ENCODE results near the gene RAPGEF1. TPM values are rescaled to one million over a fixed set of nuclear protein-coding genes. Genes with fewer than 3 reads are reported as not detected.
A peak's percentile ranks its signal among the peaks of the same experiment; 100 is the strongest.

RAPGEF1 gene
- total RNA-seq, 2 donors from 2014 or later = 74.5 to 90.8 TPM

GRCh38 chr9:131735238-131736128, 4.4 kb downstream of the RAPGEF1 start:
- DNase-seq (ENCODE audit: low spot score) = no peak
- intact Hi-C loops (cut with DNase I) = loop anchor here in 1 of 2 donors (5.0 kb wide), 1 partner anchor 143 kb away; no protein-coding TSS in a partner anchor

GRCh38 chr9:131734781-131735180, 5.1 kb downstream of the RAPGEF1 start:
- intact Hi-C loops (cut with DNase I) = loop anchor here in 1 of 2 donors (5.0 kb wide), 1 partner anchor 142 kb away; no protein-coding TSS in a partner anchor

GRCh38 chr9:131734165-131734610, 5.7 kb downstream of the RAPGEF1 start:
- DNase-seq (ENCODE audit: low spot score) = no peak
- intact Hi-C loops (cut with DNase I) = no loop called here

More at GRCh38 chr9:131734781-131735180, 5.1 kb downstream of the RAPGEF1 start:
- no peak for DNase-seq (ENCODE audit: low spot score)

GRCh38 chr9:131733541-131734061, 6.3 kb downstream of the RAPGEF1 start:
- DNase-seq (ENCODE audit: low spot score) = peak; percentile 82
- intact Hi-C loops (cut with DNase I) = no loop called here

GRCh38 chr9:131732636-131733289, 7.1 kb downstream of the RAPGEF1 start:
- intact Hi-C loops (cut with DNase I) = no loop called here
- no peak for DNase-seq (ENCODE audit: low spot score)

- DNase-seq (ENCODE audit: low spot score) = no peak
- intact Hi-C loops (cut with DNase I) = no loop called here
Measured at GRCh38 chr9:131732061-131732526, 7.8 kb downstream of the RAPGEF1 start.

- intact Hi-C loops (cut with DNase I) = no loop called here
- no peak for DNase-seq (ENCODE audit: low spot score)
Measured at GRCh38 chr9:131731644-131732043, 8.2 kb downstream of the RAPGEF1 start.

- intact Hi-C loops (cut with DNase I) = no loop called here
- DNase-seq (ENCODE audit: low spot score) = no peak
Measured at GRCh38 chr9:131731237-131731636, 8.6 kb downstream of the RAPGEF1 start.

GRCh38 chr9:131728961-131729360, 10.9 kb downstream of the RAPGEF1 start:
- intact Hi-C loops (cut with DNase I) = no loop called here
- no peak for DNase-seq (ENCODE audit: low spot score)

- no peak for DNase-seq (ENCODE audit: low spot score)
- intact Hi-C loops (cut with DNase I) = no loop called here
Measured at GRCh38 chr9:131728546-131728910, 11.3 kb downstream of the RAPGEF1 start.

GRCh38 chr9:131727795-131728545, 11.9 kb downstream of the RAPGEF1 start:
- DNase-seq (ENCODE audit: low spot score) = no peak
- intact Hi-C loops (cut with DNase I) = no loop called here

- intact Hi-C loops (cut with DNase I) = no loop called here
- no peak for DNase-seq (ENCODE audit: low spot score)
Measured at GRCh38 chr9:131727184-131727759, 12.6 kb downstream of the RAPGEF1 start.

- no peak for DNase-seq (ENCODE audit: low spot score)
- intact Hi-C loops (cut with DNase I) = no loop called here
Measured at GRCh38 chr9:131724683-131725082, 15.2 kb downstream of the RAPGEF1 start.

- intact Hi-C loops (cut with DNase I) = no loop called here
- no peak for DNase-seq (ENCODE audit: low spot score)
Measured at GRCh38 chr9:131723632-131724031, 16.2 kb downstream of the RAPGEF1 start.

GRCh38 chr9:131722255-131722654, 17.6 kb downstream of the RAPGEF1 start:
- DNase-seq (ENCODE audit: low spot score) = no peak
- intact Hi-C loops (cut with DNase I) = no loop called here

GRCh38 chr9:131721076-131721475, 18.8 kb downstream of the RAPGEF1 start:
- no peak for DNase-seq (ENCODE audit: low spot score)
- intact Hi-C loops (cut with DNase I) = no loop called here

- DNase-seq (ENCODE audit: low spot score) = no peak
- intact Hi-C loops (cut with DNase I) = no loop called here
Measured at GRCh38 chr9:131720330-131720729, 19.5 kb downstream of the RAPGEF1 start.

GRCh38 chr9:131719262-131719908, 20.5 kb downstream of the RAPGEF1 start:
- DNase-seq (ENCODE audit: low spot score) = no peak
- intact Hi-C loops (cut with DNase I) = no loop called here

All from posterior vena cava (tissue), 2 donors.